ENCODE results near the gene PRLR. TPM values are rescaled to one million over a fixed set of nuclear protein-coding genes. Genes with fewer than 3 reads are reported as not detected.

The PRLR gene
- total RNA-seq, 1 donor from 2014 or later = 0.21 TPM

DNA sequence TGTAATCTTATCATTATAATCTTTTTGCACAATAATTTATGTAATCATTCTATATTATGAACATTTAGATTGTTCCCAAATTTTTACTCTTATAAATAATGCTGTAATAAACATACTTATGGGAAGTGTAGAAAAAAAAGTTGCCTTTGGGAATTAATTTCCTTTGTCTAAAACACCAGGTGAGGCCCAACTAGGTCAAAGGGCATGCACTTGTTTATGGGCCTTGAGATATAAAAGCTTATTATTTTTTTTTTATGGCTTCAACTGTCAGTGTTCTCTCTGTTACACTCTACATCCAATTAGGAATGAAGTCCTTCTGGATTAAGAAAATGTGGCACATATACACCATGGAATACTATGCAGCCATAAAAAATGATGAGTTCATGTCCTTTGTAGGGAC, 6.5 kb upstream of the PRLR start:
- H3K36me3 Mint-ChIP-seq (ENCODE audit: low read depth, unreplicated experiment) = no peaks in the 10 kb centered on the region
- TF ChIP-seq, protein P1, sequence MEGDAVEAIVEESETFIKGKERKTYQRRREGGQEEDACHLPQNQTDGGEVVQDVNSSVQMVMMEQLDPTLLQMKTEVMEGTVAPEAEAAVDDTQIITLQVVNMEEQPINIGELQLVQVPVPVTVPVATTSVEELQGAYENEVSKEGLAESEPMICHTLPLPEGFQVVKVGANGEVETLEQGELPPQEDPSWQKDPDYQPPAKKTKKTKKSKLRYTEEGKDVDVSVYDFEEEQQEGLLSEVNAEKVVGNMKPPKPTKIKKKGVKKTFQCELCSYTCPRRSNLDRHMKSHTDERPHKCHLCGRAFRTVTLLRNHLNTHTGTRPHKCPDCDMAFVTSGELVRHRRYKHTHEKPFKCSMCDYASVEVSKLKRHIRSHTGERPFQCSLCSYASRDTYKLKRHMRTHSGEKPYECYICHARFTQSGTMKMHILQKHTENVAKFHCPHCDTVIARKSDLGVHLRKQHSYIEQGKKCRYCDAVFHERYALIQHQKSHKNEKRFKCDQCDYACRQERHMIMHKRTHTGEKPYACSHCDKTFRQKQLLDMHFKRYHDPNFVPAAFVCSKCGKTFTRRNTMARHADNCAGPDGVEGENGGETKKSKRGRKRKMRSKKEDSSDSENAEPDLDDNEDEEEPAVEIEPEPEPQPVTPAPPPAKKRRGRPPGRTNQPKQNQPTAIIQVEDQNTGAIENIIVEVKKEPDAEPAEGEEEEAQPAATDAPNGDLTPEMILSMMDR (IDR thresholded peaks at IDR 0.05; ENCODE audit: unreplicated experiment) = no peak
- H3K9me3 Mint-ChIP-seq (ENCODE audit: unreplicated experiment) = no peaks in the 10 kb centered on the region
- no peaks in the 10 kb centered on the region for H3K27me3 Mint-ChIP-seq (ENCODE audit: unreplicated experiment)
- DNase-seq (ENCODE audit: low spot score) = no peak
- H3K4me1 Mint-ChIP-seq (ENCODE audit: unreplicated experiment) = no peaks in the 10 kb centered on the region
- no peak overlapping the region for H3K4me3 Mint-ChIP-seq (ENCODE audit: unreplicated experiment)
- no peak overlapping the region for H3K27ac Mint-ChIP-seq (ENCODE audit: unreplicated experiment)

DNA sequence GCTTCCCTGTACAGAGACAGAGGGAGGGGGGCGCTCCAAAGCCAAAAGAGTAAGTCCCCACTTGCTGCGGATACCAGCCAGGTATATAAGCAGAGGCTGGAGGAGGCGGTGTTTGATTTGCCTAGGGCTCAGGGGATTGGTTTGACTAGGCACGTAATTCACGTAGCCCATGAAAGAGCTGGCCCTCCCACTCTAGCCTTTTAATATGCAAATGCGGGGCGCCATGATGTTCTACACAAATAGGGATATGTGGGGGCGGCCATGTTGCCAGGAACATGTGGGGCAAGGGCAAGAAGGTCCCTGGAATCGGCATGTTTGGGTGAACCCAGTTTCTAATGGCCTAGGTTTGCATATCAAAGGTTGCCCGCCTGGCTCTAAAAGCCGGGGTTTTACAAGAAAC, 3.3 kb upstream of the PRLR start:
- Mint-ChIP-seq H3K4me1 (ENCODE audit: unreplicated experiment) (peaks cover 2% of the 10 kb centered on the region), H3K4me3 (ENCODE audit: unreplicated experiment) (no peak overlapping the region), H3K27me3 (ENCODE audit: unreplicated experiment) (peaks cover 2% of the 10 kb centered on the region), H3K9me3 (ENCODE audit: unreplicated experiment) (no peaks in the 10 kb centered on the region), H3K27ac (ENCODE audit: unreplicated experiment) (no peak overlapping the region), H3K36me3 (ENCODE audit: low read depth, unreplicated experiment) (no peaks in the 10 kb centered on the region)
- TF ChIP-seq, protein P1 (IDR thresholded peaks at IDR 0.05; ENCODE audit: unreplicated experiment) = no peak
- DNase-seq (ENCODE audit: low spot score) = no peak

DNA sequence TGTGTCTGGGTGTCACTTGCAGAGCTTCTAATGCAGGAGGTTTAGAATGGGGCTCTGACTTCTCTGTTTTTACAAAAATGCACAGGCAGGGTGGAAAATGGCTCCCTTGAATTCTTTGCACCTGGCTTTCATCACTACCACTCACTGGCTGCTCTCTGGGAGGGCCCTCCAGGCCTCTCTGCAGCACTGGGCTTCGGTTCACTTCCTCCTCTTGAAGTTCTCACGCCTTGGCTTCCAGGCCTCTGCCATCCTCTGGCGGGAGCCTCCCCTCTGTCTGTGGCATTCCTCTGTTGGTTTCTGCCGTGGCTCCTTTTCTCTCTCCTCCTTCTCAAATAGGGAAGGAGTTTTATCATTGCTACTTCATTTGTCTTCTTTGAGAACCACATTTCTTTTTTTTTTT, 2.8 kb upstream of the PRLR start:
- H3K9me3 Mint-ChIP-seq (ENCODE audit: unreplicated experiment) = no peaks in the 10 kb centered on the region
- peaks cover 2% of the 10 kb centered on the region for H3K27me3 Mint-ChIP-seq (ENCODE audit: unreplicated experiment)
- DNase-seq (ENCODE audit: low spot score) = no peak
- TF ChIP-seq, protein P1 (IDR thresholded peaks at IDR 0.05; ENCODE audit: unreplicated experiment) = no peak
- no peak overlapping the region for H3K27ac Mint-ChIP-seq (ENCODE audit: unreplicated experiment)
- H3K4me3 Mint-ChIP-seq (ENCODE audit: unreplicated experiment) = no peak overlapping the region
- peaks cover 2% of the 10 kb centered on the region for H3K4me1 Mint-ChIP-seq (ENCODE audit: unreplicated experiment)
- no peaks in the 10 kb centered on the region for H3K36me3 Mint-ChIP-seq (ENCODE audit: low read depth, unreplicated experiment)

DNA sequence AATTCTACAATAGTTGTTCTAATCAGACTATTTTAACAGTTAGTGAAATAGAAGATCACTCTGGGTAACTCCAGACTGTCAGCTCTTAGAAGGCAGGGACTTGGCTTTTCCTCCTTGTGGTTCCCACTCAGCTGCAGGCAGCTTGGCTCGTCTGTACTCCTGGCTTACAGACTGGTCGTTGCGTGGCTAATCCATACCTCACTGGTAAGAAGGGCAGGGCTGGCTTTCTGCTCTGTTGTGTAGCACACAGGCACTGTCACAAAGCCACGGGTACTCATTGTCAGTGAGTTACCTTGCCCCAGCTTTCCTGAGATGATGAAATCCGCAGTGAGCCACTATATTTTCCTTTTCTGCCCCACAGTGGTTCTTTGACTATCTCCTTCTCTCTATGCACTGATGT, 1.8 kb upstream of the PRLR start:
- no peak for DNase-seq (ENCODE audit: low spot score)
- Mint-ChIP-seq H3K36me3 (ENCODE audit: low read depth, unreplicated experiment) (no peaks in the 10 kb centered on the region), H3K9me3 (ENCODE audit: unreplicated experiment) (no peaks in the 10 kb centered on the region), H3K27me3 (ENCODE audit: unreplicated experiment) (peaks cover 2% of the 10 kb centered on the region), H3K4me3 (ENCODE audit: unreplicated experiment) (no peak overlapping the region), H3K4me1 (ENCODE audit: unreplicated experiment) (peaks cover 2% of the 10 kb centered on the region), H3K27ac (ENCODE audit: unreplicated experiment) (no peak overlapping the region)
- TF ChIP-seq, protein P1 (IDR thresholded peaks at IDR 0.05; ENCODE audit: unreplicated experiment) = no peak

DNA sequence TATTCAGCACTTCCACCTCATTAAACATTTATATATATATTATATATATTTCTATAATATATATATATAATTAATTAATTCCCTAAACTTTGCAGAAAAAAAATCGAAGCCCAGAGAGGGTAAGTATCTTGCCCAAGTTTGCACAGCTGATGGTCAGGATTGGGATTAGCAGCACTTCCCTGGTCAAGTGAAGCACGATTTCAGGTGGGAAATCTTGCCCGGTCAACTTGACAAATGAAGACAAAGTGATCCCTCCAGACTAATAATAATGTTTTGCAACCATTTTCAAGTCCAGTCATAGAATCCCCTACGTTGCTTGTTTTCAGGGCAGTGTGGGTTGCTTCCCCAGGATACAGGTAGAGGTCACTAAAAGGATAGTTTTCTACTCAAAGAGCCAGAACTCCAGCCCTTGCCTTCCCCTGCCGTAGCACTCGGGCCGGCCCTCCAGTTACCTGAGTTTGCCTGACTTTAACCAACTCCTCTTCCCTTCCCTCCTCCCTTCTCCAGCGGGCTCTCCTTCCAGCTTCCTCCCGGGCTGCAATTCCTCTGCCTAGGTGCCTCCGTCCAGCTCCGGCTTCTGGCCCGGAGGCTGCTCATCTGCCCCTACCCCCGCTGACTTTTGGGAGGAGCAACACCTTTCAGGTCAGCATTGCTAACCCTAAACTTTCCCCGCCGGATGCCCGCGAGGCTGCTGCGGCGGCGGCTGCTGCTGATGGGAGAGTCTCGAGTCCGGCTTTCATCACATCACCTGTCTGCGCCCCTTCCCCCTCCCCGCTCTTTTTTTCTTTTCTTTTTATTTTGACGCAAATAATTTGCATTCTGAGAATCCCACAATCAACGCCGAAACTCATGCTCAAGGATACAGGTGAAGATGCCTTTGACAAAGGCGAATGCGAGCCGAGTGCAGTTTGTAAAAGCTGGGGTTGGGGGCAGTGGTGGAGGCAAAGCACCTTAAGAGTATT, 930 bp downstream of the PRLR start:
- Mint-ChIP-seq H3K27ac (ENCODE audit: unreplicated experiment) (no peak overlapping the region), H3K4me1 (ENCODE audit: unreplicated experiment) (peaks cover 2% of the 10 kb centered on the region), H3K36me3 (ENCODE audit: low read depth, unreplicated experiment) (no peaks in the 10 kb centered on the region), H3K9me3 (ENCODE audit: unreplicated experiment) (no peaks in the 10 kb centered on the region), H3K27me3 (ENCODE audit: unreplicated experiment) (peaks cover 2% of the 10 kb centered on the region), H3K4me3 (ENCODE audit: unreplicated experiment) (peak overlapping the region; percentile 84)
- TF ChIP-seq, protein P1 (IDR thresholded peaks at IDR 0.05; ENCODE audit: unreplicated experiment) = no peak
- DNase-seq (ENCODE audit: low spot score) = peak; percentile 9
